HG03575 (cell line): Measurements from ENCODE around the gene EIF5AL1.
"Not testable (repeated sequence)": the region's sequence is repeated elsewhere in the genome, so short reads cannot be mapped to it uniquely, and the experiment has no call there.

Source experiments
- ATAC-seq: cut with Tn5 transposase; IDR thresholded peaks from one replicate; pipeline ENCODE4 v1.9.1; 2021; ENCODE audit not compliant: unreplicated experiment, insufficient number of reproducible peaks, low FRiP score; ENCODE audit errors: extremely low read depth

EIF5AL1 gene

DNA sequence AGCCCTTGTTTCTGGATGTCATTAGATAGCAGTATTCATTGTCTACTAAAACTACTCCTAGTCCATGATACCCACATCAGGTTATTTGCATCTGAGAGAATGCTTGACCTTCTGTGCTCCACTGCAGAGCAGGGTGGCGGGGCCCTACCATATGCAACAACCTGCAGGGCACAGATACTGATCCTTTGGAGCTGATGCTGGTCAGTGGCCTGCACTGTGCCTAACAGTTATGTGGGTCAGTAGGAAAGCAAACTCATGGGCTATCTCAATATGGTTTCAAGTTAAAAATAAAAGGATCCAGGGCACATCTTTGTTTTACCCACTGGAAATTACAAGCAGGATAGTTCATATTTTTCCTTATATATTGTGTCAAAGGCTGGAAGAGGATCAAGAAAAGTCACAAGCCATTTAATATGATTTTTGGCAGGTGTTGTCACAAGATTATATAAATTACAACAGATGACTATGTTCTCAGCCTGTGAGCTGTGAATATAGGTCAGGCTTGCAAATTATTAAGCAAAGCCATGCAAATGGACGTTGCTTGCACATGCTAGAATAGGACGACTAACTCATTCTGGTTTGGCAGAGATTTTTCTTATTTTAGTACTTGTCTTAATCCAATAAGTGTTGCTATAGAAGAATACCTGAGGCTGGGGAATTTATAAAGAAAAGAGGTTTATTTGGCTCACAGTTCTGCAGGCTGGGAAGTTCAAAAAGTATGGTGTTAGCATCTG lies 32.8 kb downstream of the EIF5AL1 start:
- ATAC-seq, result not testable (repeated sequence)

DNA sequence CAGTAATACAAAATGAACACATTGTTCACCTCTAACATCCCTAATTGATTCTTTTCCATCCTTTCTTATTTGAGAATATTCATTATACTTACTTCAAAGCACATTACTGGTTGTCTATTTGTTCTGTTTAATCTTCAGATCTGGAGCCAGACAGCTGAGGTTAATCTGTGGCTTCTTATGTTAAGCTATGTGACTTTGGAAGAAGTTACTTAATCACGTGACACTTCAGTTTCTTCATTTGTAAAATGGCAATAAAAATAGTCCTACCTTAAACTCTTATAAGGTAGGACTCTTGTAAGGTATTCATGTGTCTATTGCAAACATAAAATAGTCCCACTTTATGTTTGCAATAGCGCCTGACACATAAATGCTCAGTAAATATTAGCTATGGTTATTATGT lies 34.8 kb downstream of the EIF5AL1 start:
- not testable (repeated sequence) for ATAC-seq

DNA sequence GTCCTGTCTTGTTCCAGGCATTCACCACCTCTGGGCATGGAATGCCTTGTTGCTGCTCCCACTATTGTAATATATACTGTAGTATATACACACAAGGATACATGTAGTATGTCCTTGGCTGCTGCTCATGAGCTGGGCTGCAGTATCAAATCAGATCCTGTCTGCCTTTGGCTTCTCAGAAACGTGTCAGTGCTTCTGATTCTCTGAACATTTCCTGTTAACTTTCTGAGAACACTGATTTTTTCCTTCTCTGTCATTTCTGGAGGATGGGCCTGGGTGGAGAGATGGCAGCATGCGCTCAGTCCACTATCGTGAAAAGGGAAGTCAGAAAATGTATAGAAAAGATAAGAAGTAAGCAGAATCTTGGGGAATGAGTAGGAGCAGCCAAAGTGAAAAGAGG lies 35.6 kb downstream of the EIF5AL1 start:
- ATAC-seq, result no peak

DNA sequence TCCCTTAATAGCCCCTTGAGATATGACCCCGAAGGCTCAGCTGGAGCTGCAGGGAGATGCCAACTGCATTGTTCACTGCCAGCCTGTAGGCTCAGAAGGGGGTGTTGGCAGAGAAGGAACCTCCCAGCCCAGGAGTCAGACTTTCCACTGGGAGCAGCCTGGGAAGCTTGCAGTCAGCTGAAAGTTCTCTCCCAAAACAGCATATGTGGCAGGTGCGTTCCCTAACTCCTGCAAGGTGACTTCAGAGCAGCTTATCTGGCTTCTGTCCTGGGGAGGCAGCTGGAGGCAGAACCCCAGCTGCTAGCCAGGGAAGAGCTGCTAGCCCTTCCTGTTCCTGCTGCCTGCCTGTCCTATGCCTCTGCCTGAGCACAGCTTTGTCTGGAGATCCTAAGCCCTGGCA lies 39.8 kb downstream of the EIF5AL1 start:
- ATAC-seq, result no peak

DNA sequence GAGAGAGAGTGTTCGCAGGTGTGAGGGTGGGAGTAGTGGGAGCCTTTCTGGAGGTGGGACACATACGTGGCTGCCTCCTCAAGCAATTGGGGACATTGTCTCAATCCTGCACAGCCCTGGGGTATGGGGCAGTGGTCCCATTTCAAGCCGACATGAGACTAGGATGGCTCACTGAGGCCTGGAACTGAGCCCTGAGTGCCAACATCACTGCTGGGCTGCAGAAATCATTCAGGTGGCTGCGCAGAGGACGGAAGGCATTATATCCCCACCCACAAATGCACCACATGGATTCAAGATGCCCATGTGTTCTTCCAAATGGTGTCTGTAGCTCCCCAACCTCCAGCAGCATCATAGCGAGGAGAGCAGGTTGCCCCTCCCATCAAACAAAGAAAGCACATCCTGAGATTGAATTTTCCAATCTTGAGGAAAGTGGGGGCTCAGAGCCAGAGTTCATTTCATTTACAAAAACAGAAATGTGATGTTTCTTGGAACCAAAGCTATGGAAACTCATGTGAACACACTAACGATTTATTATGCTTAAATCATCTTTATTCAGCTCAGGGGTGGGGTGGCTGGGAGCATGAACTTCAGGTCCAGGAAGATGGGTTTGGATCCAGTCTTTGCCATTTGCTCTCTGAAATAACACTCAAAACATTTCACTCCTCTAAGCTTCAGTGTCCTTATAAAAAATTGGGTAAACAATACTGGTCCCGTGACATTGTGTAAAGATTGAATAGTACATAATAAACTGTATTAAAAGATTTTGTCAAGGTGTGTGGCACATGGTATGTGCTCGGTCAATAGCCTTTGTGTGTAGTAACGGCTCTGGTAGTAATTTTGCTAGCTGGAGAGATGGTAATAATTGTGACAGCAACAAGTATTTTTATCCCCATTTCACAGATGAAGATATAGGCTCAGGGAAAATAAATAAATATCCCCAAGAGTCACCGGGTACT lies 43.3 kb downstream of the EIF5AL1 start:
- no peak for ATAC-seq

DNA sequence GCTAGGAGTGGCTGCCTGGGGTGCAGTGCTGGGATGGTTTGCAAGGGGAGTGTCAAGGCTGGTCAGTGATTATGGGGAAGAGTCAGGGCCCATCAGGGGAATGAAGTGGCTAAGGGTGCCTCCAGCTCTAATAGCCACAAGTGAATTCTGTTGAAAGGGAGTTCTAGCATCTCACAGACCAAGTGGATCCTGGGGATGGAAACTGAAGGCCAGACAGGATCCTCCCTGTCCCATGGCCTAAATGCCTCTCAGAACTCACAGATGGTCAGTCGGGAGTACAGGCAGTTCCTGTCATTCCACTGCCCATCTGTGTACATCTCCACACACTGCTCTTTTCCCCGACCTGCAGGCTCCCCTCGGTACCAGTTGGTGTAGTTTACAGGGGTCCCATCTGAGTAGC lies 44.6 kb downstream of the EIF5AL1 start:
- not testable (repeated sequence) for ATAC-seq

DNA sequence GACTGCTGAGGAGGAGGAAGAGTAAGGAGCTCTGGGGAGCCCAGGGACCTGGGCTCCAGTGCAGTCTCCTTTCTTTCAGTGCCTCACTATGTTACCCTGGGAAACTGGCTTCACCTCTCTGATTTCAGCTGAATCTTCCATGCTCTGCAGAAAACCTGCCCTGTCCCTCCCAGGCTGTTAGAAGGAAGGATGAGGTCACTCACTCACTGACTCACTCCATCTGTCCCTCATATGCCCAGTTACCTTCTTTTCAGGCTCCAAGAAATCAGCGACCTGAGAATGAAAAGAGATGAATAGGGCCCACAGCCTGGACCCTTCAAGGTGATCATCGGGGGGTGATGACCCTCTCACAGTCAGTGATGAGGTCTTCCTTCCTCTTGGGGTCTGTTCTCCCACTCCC lies 47.4 kb downstream of the EIF5AL1 start:
- ATAC-seq, result no peak

DNA sequence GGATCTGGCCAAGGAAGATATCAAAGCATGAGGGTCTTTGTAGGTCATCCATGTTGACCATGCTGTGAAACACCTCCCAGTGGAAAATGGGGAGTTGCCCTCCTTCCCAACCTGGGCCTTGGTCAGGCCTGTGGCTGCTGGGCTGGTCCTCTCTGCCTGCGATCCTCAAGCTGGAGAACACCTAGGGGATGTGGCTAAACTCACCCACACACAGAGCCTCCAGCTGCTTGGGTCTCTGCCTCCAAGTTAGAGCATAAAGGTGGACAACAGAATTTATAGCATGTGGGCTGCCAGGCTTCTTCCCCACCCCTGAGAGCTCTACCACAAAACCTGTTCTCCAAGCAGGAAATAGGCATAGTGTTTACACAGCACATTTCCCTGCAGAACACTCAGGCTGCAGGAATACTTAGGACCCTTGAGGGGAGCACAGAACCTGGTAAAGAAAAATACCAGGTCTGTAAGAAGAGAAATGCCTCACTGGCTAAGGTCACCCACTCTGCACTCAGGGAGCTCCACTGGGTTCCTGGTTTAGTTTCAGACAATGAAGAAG lies 47.9 kb downstream of the EIF5AL1 start, which contains the start of gene SFTPA2:
Gene SFTPA2 (minus strand): TSS at position 248 of the 550 bp plus-strand sequence. CDS start 924 bp downstream, outside the sequence.
- no peak for ATAC-seq

DNA sequence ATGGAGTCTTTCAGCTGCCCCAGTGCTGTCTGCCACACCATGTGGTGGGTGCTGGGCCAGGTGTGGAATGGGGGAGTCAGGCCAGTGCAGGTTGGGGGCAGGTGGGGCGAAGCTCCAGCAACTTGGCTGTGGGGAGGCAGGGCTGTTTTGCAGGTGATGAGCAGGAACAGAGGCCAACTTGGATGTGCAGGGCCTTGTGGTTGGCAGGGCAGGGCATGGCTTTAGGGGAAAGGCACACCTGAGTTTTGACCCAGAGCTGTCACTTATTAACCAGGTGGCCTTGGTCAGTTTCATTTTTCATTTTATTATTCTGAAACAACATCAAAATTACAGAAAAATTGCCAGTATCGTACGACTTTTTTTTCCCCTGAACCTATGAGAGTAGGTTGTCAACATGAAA lies 48.9 kb downstream of the EIF5AL1 start:
- no peak for ATAC-seq

DNA sequence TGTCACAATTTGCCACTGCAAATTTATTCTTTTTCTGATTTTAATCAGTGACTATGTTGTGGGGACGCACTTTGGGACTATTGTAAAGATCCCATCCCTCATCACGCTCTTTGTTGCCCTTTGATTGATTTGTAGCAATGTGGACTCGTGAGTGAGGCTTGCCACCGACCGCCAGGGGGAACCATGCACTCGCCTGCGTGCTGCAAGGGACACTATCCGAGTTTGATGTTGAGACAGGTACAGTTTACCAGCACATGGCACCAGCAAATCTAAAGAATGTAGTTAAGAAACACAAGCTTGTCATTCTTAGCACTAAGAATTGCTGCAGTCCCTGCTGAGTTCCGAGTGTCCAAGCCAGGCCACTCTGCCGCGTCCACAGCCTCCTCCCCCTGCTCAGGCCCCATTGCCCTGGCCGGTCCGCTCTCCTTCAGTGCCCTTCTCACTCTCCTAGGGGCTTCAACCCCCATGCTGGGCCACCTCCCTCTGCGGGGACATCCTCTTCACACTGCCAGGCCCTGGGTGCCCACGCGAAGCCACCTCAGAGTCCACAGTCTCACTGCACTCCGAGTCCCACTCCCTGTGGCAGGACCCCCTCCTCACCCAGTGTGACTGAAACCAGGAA lies 49.9 kb downstream of the EIF5AL1 start:
- ATAC-seq, result no peak

DNA sequence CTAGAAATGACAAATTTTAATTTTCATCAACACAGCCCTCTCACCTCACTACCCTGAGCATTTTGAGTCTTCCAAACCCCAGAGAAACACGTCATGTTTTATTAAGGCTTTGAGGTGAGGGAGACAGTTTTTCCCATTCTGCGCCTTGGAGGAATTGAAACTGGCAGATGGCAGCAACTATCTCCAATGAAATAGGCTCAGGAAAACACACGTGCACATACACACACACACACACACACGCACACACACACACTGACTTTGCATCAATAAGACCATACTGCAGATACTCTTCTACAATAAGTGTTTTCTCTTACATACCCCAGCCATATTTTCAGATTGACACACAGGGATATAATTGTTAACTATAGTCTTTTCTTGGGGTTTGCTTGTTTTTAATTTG lies 51.1 kb downstream of the EIF5AL1 start:
- no peak for ATAC-seq
